GM19043 (cell line): ENCODE measurements around the gene PRDM8.

Source experiments
- ATAC-seq: cut with Tn5 transposase; IDR thresholded peaks from one replicate; pipeline ENCODE4 v1.9.1; 2021; ENCODE audit warnings: low read depth; ENCODE audit not compliant: unreplicated experiment

Gene PRDM8

DNA sequence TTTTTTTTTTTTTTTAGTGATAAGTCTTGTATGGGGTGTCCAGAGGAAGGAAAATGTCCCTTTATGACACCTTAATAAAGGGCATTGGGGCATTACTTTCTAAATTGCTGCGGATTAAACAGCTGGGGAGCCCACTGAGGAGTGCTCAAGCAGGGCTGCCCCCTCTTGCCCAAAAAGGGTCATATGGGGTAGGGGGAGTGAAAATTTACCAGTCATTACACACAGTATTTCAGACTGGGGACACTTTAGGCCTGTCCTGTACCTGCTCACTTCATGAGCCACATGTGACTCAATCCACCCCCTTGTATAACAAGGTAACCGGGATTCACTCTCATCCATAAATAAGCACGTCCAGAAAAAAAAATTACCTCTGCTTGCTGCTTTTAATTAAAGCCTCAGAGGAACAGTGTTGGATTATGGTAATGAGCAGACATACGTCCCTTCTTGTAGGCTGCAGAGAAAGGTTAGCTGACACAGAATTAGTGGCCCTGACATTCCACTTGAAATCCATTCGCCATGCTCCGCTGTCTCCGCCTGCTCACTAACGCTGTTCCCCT lies 1.8 kb downstream of the PRDM8 start:
- ATAC-seq = no peak

DNA sequence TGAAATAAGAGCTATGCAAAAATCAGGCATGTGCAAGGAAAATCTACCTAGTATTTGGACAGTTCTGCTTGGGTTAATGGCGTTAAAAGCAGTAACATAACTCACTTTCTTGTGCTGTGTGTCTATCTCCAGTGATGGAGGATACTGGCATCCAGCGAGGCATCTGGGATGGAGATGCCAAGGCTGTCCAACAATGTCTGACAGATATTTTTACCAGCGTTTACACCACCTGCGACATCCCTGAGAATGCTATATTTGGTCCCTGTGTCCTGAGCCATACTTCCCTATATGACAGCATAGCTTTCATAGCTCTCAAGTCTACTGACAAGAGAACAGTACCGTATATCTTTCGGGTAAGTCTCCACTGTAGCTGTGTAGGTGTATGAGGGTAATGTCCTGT lies 2.6 kb downstream of the PRDM8 start:
- ATAC-seq = no peak

DNA sequence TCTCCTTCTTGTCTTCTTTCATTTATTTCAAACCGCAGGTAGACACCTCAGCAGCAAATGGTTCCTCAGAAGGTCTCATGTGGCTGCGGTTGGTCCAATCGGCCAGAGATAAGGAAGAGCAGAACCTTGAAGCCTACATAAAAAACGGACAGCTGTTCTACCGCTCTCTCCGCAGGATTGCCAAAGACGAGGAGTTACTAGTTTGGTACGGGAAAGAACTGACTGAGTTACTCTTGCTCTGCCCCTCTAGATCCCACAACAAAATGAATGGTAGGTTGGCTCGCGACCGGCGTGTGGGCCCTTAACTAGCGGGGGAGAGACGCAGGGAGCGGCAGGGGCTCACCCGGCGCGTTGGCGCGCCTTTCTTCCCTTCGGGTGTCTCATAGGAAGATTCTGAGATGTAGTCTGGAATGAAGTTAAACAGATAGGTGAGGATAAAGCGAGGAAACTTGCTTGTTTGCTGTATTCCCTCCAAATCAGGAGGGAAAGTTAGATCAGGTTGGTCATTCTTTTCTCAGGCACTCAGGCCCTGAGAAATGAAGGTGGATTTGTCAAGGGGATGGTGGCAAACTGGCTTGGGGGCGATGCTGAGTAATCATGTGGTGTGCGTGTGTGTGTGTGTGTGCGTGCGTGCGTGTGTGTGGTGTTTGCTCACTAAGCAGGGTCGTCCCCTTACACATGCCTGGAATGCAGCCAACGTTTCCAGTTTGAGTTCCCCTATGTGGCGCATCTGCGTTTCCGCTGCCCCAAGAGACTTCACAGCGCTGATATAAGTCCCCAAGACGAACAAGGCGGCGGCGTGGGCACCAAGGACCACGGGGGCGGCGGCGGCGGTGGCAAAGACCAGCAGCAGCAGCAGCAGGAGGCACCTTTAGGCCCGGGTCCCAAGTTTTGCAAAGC lies 4.2 kb downstream of the PRDM8 start:
- ATAC-seq = peak; percentile 14

DNA sequence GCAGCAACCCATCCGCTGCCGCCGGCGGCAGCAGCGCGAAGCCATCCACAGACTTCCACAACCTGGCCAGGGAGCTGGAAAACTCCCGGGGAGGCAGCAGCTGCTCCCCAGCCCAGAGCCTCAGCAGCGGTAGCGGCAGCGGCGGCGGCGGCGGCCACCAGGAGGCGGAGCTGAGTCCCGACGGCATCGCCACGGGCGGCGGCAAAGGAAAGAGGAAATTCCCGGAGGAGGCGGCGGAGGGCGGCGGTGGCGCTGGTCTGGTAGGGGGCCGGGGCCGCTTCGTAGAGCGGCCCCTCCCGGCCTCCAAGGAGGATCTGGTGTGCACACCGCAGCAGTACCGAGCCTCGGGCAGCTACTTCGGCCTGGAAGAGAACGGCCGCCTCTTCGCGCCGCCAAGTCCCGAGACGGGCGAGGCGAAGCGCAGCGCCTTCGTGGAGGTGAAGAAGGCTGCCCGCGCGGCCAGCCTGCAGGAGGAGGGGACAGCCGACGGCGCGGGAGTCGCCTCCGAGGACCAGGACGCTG lies 4.9 kb downstream of the PRDM8 start:
- ATAC-seq = peak; percentile 60

DNA sequence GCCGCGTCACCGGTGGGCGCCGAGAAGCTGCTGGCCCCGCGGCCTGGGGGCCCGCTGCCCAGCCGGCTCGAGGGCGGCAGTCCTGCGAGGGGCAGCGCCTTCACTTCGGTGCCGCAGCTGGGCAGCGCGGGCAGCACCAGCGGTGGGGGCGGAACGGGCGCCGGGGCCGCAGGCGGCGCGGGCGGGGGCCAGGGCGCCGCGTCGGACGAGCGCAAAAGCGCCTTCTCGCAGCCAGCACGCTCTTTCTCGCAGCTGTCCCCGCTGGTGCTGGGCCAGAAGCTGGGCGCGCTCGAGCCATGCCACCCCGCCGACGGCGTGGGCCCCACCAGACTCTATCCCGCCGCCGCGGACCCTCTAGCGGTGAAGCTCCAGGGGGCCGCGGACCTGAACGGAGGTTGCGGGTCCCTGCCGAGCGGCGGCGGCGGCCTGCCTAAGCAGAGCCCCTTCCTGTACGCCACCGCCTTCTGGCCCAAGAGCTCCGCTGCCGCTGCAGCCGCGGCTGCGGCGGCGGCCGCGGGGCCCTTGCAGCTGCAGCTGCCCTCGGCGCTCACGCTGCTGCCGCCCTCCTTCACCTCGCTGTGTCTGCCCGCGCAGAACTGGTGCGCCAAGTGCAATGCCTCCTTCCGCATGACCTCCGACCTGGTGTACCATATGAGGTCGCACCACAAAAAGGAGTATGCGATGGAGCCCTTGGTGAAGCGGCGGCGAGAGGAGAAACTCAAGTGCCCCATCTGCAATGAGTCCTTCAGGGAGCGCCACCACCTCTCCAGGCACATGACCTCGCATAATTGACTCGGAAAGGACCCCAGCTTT lies 5.6 kb downstream of the PRDM8 start:
- ATAC-seq = peak; percentile 52

DNA sequence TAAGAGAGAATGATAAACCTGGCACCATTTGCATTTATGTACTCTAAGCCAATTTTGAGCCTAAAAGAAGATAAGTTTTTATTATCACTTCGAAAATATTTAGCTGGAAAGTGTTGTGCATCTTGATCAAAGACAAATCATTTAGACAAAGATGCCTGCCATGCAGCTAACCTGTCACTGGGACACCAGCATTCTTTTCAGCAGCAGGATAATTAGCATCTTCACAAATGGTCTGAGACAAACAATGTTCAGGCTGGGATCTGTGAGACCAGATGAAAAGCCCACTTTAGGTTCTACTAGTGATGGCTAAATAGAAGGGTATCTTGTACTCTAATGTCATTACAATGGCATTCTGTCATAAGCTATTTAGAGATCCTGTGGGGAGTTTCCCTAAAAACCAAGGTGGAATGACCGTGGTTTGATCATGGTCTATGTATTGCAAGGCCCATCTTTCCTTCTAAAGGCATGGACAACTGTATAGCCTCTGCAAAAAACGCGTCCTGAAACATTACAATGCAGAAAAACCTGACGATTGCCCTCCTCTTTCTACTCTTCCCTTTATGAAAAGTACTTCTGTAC lies 7.2 kb downstream of the PRDM8 start:
- no peak for ATAC-seq

DNA sequence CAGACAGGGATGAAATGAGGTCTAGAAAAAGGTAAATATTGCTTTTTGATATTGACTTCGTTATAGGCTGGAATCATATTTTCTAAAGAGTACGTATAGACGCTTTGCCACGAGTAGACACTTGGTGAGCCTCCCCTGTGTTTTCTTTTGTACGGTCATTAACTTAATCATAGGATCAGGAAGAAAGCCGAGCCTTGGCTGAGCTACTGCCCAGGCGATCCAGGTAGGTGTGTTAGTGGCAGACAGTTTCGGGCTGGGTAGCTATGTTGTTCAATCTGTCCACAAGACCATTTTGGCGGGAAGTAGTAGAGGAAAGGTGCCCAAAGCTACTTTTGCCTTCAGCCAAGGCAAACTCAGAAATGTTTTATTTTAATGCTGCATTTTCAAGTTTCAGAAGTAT lies 8.8 kb downstream of the PRDM8 start:
- ATAC-seq = no peak

DNA sequence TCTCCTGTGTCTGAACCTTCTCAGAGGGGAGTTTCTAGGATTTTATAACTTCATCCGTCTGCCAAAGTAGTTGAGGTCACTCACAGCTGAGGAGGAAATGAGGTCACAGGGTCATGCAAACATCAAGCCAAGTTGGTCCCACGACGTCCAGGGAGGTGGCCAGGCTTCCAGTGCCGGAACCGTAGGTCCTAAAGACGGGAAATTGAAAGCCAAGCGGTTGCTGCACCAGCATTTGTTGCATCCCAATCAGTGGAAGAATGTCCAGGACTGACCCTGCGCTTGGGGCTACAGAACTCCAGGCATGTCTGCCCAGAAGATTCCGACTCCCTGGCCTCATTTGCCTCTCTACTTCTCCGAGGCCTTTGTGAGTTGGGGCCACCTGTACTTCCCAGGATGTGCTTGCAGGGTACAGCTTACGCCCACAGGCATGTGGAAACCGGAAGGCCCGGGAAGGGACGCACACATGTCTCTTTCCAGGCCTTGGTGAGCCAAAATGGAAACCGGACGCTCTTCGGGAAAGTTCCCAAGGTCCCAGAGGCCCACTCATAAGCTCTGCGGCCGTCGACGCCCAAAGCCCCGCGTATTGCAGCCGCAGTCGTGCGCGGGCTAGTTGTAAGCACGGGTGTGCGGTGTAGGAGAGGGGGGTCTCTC lies 9.3 kb downstream of the PRDM8 start:
- no peak for ATAC-seq

DNA sequence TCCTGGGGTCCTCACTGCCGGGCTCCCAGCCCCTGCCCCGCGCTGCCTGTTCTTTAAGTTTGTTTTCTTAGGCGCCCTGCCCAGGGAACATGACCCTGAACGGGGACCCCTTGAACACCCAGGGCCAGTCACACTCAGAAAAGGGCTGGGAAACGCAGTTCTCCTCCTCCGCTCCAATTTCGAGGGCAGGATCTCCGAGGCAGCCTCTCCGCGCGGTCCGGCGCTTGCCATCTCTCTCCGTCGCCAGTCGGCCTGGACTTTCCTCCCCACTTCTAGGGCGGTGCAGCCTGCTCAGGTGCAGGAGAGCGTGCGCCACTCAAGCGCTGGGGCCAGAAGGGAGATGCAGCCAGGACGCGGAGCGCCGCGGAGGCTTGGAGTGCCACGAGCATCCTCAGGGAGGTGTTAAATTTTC lies 9.9 kb downstream of the PRDM8 start:
- no peak for ATAC-seq

DNA sequence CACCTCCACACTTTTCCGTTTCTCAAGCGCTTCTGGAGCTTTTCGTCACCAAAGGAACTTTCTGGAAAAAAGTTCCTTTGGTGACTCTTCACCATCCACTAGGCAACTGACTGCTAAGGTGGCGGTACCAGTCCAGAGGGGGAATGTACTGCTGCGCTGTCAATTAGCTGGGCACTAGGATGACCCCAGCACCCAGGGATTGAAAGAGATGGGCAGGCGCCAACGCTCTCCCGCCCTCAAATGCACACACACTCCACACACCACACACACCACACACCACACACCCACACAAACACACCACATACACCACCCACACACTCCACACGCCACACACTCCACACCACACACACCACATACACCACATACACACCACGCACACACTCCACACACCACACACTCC lies 10.4 kb downstream of the PRDM8 start:
- ATAC-seq = no peak

DNA sequence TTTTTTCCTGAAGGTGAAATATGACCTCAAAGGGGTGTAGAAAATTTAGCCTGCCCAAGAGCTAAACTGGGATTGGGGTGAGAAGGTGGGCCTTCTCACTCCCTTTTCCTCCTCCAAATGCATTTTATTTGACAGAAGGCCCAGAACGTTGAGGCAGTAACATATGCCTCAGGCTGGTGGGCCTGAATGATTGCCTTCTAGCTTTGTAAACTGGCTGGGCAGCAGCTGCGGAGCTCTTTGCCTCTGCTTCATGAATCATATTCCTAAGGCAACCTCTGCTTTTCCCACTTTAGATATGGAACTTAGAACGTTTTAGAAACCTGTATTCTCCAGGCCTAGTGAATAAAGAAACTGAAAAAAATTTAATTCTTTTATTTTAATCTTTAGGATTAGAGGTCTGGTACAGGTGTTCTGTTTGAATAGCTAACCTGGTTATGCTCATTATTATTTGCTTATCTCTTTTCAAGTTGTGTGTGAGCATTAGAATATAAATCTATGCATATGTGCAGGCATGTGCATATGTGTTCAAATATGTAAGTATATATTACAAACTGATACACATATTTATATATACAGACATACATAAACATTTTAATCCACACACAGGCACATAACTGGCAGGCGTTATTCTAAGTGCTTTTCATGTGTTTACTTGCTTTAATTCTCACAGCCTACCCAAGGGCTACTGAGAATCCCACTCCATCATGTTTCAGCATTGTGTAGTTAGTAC lies 11.5 kb downstream of the PRDM8 start:
- no peak for ATAC-seq

DNA sequence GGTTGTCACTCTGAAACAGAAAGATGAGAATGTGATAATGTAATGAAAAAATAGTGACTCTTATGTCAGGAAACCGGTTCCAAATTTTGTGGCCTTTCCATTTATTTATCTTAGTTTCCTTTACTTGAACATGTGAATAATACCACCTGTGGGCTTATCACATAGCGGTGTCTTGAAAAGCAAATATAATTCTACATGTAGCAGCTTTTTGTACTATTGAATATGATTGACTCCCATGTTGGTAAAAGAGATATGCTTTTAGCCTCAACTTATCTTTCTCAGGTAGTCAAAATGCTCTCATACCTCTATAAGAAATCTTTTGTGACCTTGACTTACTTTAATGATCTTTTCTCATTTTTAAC lies 12.0 kb downstream of the PRDM8 start:
- ATAC-seq = no peak

DNA sequence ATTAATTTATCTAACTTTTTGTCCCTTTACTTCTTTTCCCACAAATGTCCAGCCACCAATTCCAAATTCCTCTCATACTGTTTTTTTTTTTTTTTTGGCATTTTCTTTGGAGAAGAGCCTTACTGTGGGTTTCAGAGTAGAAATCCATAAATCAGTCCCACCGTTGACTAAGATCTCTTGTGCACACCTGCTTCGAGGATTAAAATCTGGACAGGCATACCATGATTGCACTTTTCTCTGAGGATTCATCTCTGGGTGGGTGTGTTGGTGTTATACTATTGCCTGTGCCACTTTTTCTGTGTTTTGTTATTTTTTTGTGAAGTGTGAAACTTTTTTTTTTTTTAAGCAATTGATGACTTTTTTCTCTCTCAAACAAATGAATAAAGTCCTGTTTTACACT lies 13.2 kb downstream of the PRDM8 start:
- ATAC-seq = no peak

DNA sequence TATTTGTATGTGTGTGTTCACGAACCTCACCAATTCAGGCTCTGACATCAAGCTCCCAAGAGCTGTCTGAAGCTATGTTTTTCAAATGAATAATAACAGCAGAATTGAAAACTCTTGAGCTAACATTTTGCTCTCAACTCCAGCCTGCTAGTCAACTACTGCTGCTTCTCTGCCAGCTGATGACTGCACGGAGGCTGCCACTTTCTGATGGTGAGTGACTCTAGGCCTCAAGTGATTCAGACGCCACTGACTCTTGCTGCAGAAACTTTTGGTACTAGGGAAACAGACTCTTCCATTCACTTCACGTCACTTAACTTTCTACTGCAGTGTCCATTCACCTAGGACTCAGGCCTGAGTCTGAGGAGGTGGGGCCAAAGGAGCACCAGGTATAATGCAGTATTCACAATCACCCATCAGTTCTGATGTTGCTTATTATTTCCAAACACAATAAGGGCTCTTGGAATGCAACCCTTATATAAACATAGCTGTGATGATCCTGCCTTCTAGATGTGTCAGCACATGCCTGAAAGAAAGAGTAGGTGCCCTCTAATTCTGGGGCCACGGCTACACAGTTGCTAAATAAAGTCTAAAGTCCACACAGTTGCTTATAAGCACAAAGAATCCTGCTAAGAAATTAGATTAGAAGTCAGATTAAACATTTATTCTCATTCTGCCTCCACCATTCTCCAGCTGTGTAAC lies 16.0 kb downstream of the PRDM8 start:
- no peak for ATAC-seq

DNA sequence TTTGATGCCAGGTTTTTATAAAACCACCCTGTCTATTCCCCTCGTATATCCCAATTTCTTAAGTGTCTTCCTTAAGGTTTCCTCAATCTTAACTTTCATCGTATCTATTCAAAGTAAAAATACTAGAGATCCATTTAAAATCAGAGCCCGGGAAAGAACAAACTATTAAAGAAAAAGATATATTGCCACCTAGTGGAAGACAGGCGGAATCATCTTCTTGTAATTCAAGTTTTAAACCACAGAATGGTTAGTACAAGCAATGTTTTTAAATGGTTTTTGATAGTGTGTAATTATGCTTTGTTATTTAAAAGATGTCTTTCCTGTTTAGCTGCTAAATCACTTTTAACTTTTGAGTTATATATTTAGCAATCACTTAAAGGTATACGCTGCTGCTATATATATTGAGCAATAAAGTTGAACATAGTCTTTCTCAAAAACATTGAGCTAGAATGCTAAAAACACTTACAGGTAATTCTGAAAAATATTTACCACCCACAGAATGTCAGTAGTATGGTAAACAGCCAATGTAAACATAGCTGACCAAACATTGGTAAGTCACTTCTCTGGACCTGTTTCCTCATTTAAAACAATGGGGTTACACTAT lies 18.2 kb downstream of the PRDM8 start:
- no peak for ATAC-seq

DNA sequence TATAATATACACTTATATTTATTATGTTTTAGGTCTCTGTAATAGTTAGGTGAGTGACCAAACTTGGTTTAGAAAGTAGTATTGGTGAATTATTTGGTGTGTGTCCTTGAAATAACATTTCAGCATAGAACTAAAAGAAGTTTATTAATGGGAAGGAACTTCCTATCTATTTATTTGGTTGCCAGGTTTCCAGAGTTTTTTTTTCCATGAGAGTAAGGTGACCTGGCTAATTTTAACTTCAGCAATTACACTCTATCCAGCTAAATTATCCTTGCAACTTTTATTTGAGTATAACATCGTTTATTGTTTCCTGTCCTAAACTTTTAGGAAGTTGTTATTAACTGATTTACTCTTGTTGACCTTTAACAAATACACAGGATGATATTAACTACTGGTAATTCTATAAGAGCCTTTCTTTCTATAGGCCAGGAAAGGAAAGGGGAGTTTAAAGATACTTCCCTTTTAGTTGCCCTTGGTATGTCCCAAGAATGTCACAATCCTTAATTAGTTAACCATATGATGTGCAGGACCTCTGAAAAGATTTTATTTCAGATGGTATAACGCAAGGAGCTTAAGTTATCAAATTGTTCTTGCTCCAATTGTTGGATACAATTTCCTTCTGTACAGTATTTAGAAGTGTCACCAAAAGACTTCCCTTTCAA lies 18.9 kb downstream of the PRDM8 start:
- ATAC-seq = no peak

DNA sequence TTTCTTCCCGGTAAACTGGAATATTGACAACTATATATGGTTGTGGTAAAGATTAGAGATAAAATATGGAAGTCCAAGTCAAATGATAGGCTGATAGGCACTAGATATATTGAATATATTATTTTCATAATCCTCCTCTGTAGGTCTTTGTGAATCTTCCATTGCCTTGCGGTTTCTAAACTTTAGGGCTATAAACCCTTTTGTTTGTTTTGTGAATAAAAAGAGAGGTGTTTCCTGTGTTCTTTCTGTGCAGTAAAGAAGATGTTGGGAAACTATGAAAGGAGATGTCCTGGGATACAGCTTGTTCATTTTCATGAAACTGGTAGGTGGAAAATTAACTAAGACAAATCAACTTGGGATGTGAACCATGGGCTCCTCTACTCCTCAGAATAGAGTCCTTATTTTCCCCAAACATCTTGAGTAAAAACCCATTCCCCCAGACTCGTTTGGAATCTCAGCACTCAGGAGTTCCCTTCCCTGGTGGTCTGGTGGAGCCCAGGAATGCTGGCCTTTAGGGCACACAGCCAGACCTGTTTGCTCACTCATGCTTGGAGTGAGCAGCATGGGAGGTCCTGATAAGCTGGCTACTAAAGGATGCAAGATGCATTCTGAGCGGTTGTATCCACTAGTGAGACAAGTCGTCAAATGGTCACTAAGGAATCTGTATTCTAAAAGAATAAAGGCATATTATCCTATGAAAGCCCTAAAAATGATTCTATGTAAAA lies 22.2 kb downstream of the PRDM8 start:
- ATAC-seq = no peak

DNA sequence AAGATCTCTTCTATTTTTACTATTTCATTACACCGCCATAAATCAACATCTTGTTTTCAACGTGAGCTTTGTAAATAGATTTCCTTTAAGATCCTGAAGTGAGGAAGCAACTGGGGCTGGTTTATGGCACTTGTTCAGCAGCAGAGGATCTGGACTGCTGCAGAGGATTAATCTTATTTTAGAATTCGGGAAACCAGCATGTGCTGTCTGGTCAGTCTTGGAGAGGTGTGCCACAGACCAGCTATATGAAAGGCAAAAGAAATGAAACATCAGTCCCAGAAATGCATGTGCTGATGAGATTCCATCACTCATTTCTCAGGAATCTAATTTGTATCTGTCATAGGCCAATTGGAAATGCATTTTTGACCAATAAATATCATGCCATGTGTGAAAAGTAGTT lies 23.4 kb downstream of the PRDM8 start:
- no peak for ATAC-seq
